CD4-positive, alpha-beta T cell treated with Interleukin-6 at 100 ng/mL for 8 hours (primary cell): ENCODE data around the gene SLC9A5.

Experiments used
- DNase-seq: peaks from one replicate; pipeline ENCODE4 v3.0.0-alpha.2; 2020; ENCODE audit warnings: mixed read lengths, low spot score

Gene SLC9A5

DNA sequence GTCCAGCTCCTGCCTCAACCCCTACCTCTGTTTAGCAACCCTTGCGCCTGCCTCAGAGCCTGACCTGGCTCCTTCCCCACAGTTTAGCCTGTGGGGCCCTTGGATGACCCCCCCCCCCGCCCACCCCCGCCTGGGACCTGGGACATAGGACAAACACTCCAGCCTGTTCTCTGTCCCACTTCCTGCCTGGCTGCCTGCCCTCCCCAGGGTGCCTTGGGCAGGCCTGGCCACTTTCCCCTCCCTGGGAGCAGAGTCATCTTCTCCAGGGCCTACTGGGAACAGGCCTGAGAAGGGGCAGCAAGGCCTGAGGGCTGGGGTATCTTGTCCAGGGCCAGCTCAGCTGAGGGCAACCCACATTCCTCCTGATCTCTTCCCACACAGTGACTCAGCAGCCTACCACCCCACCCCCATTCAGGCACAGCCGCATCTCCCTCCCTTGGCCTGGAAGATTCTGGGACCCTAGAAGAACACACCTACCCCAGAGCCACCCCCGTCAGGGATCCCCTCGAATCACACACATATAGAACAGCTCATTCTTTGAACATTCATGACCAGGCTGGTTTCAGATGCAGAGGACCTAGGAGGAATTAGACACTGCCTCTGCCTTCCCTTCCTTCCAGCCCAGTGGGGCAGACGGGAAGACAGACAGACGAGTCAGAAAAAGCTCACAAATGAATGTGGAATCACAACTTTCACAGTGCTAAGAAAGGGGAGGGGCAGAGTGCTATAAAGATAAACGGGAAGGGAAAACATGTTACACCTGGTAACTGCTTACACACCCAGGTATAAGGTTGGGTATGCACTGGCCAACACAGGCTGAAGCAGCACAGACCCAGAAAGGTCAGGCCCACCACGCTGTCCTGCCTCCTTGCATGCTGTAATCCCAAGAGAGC, 7.5 kb upstream of the SLC9A5 start:
- no peak for DNase-seq

- no peak for DNase-seq
These were observed 6.5 kb upstream of the SLC9A5 start for GRCh38 chr16:67242138-67242730.

- DNase-seq, result no peak
These were observed 5.3 kb upstream of the SLC9A5 start for GRCh38 chr16:67243481-67243880.

DNA sequence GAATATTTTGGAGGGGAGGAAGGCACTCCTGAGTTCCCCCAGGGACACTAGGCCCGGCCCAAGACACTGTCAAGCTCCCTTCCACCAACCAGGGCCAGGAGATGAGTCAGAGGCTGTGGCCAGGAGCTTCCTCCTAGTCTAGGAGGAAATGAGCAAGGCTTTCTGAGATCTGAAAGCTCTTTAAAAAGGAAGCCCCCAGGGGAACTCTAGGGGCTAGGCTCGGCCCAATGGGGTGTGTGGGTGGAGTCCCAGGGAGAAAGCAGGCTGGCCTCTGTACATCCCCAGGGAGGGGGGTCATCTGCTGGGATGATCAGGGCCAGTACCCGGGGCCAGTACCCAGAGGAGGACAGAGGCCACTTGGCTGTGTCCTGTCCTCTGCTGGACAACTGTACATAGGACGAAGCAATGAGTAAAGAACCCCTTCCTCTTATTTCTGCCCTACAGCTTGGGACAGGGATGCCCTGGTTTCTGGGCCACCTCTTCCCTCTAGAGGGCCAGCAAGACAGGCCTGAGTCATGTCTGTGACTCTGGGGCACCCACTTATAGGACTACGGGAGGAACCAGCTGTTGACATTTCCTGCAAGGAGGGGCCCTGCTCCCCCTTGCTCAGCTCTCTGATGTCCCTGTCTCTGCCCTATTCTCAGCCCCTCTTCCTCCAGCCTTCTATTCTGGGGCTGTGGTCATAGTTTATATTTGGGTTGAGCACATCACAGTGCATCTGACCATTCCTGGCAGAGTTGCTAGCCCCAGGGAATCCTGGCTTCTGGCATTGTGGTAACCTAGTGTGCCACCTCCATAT, 4.2 kb upstream of the SLC9A5 start:
- peak; percentile 77 for DNase-seq

DNA sequence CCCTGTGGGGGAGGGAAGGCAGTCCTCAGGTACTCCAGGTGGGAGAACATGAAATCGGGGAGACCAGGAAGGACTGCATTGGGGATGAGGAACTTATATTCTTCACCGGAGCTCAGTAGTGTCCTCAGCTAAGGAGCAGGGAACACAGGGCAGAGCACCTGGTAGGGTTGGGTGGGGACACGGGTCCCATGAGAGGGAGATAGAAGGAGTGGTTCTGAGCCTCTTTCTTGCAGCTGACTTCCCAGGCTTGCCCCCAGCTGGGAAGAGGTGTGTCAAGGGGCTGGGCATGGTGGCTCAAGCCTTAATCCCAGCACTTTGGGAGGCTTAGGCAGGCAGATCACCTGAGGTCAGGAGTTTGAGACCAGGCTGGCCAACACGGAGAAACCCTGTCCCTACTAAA, 3.6 kb upstream of the SLC9A5 start:
- DNase-seq, result no peak

DNA sequence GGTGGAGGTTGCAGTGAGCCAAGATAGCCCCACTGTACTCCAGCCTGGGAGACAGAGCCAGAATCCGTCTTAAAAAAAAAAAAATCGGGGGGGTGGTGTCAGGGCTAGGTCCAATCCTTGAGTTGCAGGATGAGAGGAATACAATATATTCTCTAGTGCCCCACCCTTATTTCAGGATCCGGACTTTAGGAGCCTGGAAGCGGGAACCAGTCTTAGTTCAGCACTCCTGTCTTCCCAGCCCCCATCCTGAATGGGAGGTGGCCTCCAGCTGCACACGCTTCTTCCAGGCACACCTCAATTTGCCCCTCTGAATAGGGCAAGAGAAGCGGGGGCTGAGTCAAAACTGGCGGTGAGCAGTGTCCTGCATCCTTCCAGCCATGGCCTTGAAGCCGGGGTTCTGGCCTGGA, 3.1 kb upstream of the SLC9A5 start:
- DNase-seq, result no peak

- no peak for DNase-seq
These were observed 2.6 kb upstream of the SLC9A5 start for GRCh38 chr16:67246081-67246755.

GRCh38 chr16:67246756-67247191, 2.0 kb upstream of the SLC9A5 start:
- DNase-seq, result peak; percentile 42

- DNase-seq, result peak; percentile 97
These were observed 1.3 kb upstream of the SLC9A5 start, which contains the start of gene FHOD1 for GRCh38 chr16:67247192-67248072. TSS of gene FHOD1 (minus strand) at chr16:67247481. CDS start at chr16:67247410, 71 bp downstream.

DNA sequence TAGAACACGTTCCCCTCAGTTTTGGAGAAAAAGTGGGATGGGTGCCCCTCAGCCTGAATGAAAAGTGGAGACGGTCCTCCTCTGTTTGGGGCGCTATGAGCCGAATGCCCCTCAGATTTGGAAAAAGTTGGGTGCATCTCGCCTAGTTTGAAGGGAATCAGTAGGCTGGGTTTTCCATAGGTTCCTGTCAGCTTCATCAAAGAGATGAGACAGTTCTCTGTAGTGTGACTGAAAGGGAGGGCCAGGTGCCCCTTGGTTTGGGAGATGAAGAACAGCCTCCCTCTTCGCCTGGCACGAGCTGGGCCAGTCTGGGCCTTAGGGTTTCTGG, 742 bp upstream of the SLC9A5 start:
- no peak for DNase-seq

- DNase-seq, result no peak
These were observed 632 bp downstream of the SLC9A5 start for GRCh38 chr16:67249178-67250044.

GRCh38 chr16:67250045-67250327, 1.2 kb downstream of the SLC9A5 start:
- no peak for DNase-seq

DNA sequence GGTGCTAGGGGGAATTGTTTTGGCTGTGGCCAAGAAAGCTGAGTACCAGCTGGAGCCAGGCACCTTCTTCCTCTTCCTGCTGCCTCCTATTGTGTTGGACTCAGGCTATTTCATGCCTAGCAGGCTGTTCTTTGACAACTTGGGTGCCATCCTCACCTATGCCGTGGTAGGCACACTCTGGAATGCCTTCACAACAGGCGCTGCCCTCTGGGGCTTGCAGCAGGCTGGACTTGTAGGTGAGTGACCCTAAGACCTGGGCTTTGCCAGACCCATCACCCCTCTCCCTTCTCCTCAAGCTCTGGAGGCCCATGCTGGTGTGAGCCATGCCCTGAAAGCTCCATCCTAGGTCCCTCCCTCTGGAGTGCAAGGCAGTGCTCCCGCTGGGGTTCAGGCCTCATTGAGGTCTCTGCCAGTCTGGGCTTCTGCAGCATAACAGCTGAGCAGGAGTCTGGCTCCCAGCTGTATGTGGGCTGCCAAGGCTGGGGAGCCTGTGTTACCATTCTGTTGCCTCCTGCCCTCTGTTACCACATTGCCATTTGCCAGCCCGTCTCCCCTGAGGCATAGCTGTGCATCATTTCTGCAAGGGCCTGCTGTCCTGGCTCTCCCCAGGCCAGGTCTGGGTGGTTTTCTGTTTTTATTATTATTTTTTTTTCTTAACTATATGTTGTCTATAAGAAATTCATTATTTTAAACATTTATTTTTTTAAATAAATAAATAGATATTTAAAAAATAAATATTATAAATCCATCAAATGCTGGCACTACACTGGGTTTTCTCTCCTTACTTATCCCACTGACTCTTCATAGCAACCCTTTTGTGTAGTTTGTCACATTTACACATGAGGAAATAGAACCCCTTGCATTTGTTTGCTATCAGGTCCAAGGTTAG, 4.1 kb downstream of the SLC9A5 start:
- DNase-seq, result no peak

GRCh38 chr16:67254801-67255552, 6.2 kb downstream of the SLC9A5 start:
- no peak for DNase-seq

DNA sequence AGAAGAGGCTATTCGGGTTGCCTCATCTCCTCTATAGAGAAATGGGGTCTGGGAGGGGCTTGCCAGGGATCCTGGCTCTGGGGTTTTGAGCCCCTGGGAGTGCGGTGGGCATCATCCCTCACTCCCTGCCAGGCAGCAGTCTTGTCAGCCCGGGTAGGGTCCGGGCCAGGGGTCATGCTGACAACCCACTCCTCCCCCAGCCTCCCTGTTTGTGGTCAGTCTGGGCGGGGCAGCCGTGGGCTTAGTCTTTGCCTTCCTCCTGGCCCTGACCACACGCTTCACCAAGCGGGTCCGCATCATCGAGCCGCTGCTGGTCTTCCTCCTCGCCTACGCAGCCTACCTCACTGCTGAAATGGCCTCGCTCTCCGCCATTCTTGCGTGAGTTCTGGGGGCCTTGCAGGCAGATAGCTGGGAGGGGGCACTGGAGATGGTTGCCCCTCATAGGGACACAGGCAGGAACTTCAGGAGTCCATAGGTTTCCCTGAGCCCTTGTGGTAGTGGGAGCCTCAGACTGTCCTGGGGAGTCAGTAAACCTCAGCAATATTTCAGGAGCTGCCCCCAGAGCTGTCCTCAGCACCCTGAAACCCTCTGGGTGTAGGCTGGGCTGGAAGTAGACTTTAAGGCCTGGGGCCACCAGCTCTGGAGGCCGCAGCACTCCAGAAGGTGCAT, 6.9 kb downstream of the SLC9A5 start:
- no peak for DNase-seq

- no peak for DNase-seq
These were observed 8.0 kb downstream of the SLC9A5 start for GRCh38 chr16:67256701-67257230.

GRCh38 chr16:67257486-67258160, 8.8 kb downstream of the SLC9A5 start:
- no peak for DNase-seq
